Superior temporal gyrus (tissue), 1 donor: ENCODE measurements around the gene OBP2A.
A peak's percentile ranks its signal among the peaks of the same experiment; 100 is the strongest.
"Not testable (repeated sequence)": the region's sequence is repeated elsewhere in the genome, so short reads cannot be mapped to it uniquely, and the experiment has no call there.

Experiments used
- DNase-seq: peaks from one replicate; pipeline ENCODE4 v3.0.0-alpha.2; 2016; ENCODE audit errors: extremely low spot score

The OBP2A gene, protein sequence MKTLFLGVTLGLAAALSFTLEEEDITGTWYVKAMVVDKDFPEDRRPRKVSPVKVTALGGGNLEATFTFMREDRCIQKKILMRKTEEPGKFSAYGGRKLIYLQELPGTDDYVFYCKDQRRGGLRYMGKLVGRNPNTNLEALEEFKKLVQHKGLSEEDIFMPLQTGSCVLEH

GRCh38 chr9:135545646-135546176, at the start of gene OBP2A:
Gene OBP2A, plus strand, starts transcription at chr9:135546126. Its CDS starts 55 bp downstream, at chr9:135546181.
- not testable (repeated sequence) for DNase-seq

- DNase-seq, result no peak
These were observed 47.4 kb upstream of the OBP2A start for GRCh38 chr9:135498381-135499126.

GRCh38 chr9:135499326-135500070, 46.4 kb upstream of the OBP2A start:
- peak; percentile 95 for DNase-seq

GRCh38 chr9:135500071-135500524, 45.8 kb upstream of the OBP2A start:
- DNase-seq, result peak; percentile 25

DNA sequence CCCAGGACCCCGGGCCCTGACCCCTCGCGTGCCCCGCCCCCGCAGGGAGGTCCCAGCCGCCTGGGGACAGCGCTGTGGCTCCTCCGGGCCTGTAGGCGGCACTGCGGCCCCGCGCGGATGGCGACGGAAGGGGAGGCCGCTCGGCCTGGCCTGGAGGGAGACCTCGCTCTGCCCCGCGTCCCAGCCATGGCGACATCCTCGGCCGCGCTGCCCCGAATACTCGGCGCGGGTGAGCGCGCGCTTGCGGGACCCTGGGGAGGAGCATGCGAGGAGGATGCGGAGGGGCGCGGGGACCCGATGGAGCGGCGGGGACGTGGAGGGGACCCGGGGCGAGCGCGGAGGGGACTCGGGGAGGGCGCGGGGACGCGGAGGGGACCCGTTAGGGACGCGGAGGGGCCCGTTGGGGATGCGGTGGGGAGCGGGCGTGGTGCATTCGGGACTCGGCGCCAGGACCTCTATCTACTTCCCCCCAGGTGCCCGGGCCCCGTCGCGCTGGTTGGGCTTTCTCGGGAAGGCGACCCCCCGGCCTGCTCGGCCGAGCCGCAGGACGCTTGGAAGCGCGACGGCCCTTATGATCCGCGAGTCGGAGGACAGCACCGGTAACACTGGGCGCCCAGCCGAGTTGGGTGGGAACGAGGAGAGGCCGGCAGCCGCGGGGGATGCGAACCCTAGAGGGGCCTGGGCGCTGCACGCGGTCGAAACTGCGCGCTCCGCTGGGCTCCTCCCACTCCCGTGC, 45.2 kb upstream of the OBP2A start, which contains the start of gene MRPS2:
MRPS2 (plus strand) TSS at position 158 of the 736 bp plus-strand sequence; CDS start at position 187, 29 bp downstream.
- DNase-seq, result peak; percentile 84

- DNase-seq, result no peak
These were observed 44.4 kb upstream of the OBP2A start for GRCh38 chr9:135501261-135502167.

- no peak for DNase-seq
These were observed 43.6 kb upstream of the OBP2A start for GRCh38 chr9:135502168-135502872.

- DNase-seq, result no peak
These were observed 43.0 kb upstream of the OBP2A start for GRCh38 chr9:135502873-135503321.

- DNase-seq, result no peak
These were observed 42.3 kb upstream of the OBP2A start for GRCh38 chr9:135503371-135504261.

GRCh38 chr9:135504262-135505243, 41.4 kb upstream of the OBP2A start:
- DNase-seq, result peak; percentile 65

DNA sequence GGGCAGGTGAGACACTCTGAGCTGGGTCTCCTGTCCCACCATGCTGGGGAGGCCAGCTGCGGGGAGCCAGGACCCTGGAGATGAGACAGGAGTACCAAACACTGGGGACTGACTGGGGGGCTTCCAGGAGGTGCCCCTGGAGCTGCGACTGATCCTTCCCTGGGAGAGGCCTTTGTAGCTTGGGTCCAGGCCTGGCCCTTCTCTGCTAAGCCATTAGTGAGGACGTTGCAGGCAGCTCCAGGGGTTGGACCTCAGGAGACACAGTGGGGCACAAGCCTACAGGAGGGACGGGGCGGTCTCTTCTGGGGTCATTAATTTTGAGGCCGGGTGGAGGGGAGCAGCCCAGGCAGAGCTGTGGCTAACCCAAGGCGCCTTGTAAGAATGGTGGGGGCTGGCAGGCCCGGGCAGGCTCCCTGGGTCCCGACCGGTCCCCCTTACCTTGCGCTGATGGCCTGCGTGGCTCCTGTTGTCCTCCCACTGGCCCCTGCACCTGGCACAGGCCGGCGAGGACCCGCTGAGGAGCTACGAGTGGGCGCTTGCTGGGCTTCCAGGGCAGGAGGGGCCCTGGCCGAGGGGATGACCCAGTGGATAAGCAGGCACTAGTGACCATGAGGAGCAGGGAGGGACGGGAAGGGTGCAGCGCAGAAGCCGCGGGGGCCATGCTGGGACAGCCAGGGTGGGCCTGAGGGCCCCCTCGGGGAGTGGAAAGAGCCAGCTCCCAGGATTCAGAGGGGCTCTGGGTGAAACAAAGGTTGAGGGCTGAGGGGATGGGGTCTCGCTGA, 40.3 kb upstream of the OBP2A start:
- DNase-seq, result no peak

- no peak for DNase-seq
These were observed 39.4 kb upstream of the OBP2A start for GRCh38 chr9:135506327-135507103.

DNA sequence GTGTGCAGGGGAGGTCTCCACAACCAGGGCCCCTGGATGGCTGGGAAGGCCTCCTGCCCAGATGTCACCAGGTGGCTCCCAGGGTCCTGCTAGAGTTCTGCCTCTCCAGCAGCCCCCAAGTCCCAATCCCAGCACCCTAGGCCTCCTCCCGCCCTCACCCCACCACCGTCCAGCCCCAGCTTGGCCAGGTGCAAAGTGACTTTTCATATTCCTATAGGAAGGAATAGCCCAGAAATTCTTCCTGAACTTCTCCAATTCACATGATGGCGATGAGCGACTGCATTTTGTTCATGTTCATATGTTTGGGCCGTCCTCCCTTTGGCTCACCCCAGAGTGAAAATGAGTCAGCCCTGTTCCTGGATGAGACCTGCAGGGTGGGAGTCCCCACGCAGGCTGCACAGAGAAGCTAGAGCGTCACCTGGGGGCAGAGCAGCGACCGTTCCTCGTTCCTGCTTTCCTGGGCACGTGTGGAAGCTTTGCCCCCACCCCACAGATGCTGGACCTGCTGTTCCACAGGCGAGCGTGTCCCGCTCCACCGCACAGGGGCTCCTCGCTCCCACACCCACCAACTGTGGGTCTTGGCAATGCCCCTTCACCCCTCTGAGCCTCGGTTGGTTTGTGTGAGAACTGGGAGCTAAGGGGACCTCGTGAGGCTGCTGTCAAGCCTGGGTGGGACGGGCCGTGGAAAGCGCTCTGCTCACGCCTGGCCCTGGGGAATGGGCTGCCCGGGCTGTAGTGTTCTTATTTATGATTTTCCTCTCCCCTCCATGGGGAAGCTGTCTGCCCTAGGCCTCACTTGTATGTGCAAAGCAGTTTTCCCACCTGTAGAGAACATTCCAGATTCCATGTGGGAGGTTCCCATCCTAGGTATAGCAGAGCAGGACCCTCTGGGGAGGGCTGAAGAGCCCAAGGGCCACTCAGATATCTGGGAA, 38.6 kb upstream of the OBP2A start:
- no peak for DNase-seq

DNA sequence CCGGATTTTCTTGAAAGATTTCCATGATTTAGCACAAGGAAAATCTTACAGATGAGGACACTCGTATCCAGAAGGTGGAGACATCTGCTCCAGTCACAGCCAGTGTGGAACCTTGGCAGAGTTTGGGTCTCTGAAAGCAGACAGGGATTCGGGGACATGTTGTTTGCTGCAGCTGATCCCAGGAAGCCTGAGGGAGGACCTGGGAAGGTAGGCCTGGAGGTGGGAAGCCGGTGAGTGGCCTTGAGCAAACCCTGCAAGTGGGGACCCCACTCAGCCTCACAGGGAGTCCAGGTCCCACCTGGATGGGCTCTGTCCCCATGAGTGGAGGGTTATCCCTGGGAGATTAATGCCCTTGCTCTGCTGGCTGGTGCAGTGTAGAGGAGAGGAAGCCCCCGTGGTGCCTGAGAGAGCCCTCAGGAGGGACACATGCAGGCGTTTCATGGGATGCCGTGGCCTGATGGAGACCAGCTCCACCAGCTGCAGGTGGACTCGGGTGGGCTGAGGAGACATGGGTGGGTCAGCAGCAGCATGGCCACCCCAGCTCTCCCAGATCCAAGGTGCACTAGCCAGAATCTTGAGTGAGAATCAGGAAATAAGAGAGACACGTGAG, 37.6 kb upstream of the OBP2A start:
- DNase-seq, result no peak
